GM19372 (cell line): ENCODE results near the gene MCTP1.

Source experiments
- ATAC-seq: cut with Tn5 transposase; IDR thresholded peaks from one replicate; pipeline ENCODE4 v1.9.1; 2021; ENCODE audit warnings: mild to moderate bottlenecking, low read depth, moderate library complexity; ENCODE audit not compliant: unreplicated experiment

Gene MCTP1

DNA sequence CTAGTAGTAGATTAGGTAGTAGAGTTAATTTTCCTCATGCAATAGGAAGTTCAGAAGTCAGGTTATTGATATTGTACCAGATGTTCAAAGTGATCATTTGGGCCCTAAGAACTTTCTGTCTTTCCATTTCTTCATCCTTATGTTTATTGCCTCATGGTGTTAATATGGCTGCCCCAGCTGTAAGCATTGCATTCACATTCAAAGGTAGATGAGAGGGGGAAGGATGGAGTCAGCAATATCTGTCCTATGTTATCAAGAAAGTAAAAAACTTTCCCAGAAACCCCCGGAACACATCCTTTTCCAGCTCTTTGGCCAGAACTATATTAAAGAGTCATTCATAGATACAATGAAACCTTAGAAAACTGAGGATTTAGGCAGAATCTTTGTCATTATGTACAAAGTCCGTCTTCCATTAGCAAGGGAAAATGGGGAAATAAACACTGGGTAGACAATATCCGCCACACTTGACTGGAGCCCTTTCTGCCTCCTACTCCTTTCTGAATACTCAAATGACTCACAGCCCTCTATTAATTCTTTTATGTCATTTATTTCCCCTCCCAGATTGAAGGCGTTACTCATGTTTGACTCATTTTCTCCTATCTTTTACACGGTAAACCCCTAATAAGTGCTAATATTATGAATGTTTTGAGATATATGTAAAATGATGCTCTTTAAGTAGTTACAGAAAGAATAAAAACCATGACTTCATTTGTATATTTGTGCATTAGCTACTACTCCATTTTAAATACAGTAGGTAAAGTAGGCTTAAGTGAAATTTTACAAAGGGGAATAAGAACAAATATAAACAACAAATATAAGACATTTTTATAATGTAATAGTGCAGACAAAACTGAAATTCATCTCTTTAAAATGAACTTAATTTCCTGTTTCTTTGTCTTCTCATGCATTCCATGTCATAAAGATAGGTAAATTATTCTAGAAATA lies 538.8 kb downstream of the MCTP1 start:
- peak; percentile 71 for ATAC-seq

DNA sequence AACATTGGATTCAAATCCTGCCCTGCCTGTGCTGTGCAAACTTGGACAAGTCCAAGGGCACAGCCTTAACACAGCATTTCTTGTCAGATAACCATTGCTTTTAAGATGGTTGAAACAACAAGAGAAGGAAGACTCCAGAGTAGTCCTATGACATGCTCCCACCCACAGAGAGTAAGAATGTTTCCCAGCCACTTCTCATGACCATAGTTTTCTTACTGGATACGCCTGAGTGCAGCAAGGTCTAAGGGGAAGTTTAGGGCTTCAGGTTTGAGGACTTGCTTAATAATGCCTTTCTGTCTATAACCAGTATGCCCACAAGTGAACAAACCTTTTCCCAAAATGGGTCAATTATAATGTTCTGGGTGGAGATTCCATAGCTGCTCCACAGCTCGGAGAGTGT lies 540.0 kb downstream of the MCTP1 start:
- no peak for ATAC-seq

DNA sequence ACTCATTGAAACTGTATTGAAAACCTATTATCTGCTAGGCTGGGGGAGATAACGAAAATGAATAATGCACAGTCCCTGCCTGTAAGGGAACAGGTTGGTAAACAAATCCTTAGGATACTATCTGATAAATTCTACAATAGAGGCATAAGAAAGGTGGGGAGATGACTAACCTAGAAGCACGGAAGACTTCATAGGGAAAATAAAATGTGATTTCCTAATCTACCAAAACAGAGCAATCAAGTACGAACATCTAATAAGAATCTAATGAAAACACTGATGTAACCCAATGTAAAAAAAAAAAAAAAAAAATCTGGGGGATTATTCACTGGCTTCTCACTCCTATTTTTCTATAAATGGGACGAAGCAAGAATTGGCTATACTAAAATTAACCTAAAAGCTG lies 542.0 kb downstream of the MCTP1 start:
- no peak for ATAC-seq

DNA sequence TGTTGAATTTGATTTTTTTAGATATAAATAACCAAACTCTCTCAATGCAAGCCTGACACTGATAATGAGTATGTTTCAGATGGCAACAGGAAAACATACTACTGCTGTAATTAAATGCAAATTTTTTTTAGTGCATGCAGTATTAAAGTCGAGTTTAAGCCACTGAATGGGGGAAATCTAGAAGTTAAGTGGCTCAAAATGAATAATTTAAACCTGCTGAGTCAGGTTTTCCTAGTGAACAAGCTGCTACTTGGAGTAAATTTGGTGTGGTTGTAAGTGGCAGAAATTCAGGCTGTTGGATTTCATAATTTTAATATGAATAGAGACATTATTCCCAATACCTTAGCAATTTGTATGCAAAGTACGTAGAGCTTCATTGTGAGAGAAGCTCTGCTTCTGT lies 544.6 kb downstream of the MCTP1 start:
- ATAC-seq = no peak

DNA sequence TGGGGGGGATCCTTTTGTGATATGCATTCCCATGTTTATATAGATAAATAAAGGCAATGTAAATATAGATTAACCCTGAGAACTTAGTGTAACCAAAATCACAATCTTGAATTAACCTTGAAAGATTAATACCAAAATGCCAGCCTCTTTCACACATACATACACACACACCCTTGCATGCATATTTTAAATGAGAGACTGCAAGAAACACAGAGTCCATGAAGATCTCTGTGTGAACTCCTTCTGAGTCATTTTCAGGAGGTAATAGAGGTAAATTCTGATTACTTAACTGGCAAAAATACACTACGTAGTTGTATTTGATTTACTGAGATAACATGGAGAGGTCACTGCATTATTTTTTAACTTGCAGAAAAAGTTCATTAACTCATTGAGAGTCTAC lies 548.4 kb downstream of the MCTP1 start:
- no peak for ATAC-seq

DNA sequence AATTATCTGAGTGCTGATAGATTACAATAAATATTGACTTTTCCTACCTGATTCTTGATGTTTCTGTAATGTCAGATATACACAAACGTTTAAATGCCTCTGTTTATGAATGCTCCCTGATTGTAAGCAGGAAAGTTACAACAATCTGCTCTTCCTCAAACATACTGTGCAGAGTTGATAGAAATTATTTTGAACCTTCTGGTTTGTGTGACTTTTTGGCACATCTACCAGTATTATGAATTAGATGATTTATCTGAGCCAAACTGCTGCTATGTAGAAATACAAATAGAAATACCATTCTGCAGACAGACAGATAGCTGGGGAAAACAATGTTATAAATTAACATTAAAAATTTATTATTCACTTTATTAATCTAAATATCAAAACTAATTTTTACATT lies 553.4 kb downstream of the MCTP1 start:
- no peak for ATAC-seq

DNA sequence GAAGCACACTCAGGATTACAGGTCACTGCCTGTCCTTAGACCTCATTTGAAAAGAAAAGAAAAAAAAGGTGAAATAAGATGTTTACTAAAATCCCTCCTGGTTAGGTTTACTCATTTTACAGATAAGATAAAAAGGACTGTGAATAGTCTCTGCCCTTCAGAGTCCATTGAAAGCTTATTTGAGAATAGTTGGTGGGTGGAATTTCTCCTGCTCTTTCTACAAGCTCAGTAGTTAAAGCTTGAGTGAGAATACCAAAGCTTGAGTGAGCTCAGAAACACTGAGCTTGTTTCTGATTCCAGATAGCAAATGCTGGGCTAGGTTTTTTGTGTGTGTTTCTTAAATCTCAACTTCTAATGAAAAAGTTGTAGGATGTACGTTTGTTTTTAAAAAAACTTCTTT lies 559.8 kb downstream of the MCTP1 start:
- ATAC-seq = no peak

DNA sequence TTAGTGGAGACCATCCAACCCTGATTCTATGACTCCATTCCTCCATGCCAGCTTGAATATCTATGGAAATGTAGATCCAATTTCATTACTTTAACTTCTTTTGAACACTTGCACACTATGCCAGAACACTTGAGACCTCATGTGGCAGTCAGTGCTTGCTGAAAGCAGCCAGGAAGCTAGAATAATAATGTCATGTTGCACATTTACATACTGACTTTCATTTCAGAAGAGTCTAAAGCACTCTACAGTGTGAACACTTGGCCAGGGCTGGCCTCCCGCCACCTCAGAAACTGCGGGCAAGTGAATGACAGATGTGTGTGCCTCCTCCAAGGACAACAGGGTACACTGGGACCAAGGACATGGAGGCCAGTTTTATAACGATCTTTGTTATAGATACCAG lies 569.1 kb downstream of the MCTP1 start:
- no peak for ATAC-seq

DNA sequence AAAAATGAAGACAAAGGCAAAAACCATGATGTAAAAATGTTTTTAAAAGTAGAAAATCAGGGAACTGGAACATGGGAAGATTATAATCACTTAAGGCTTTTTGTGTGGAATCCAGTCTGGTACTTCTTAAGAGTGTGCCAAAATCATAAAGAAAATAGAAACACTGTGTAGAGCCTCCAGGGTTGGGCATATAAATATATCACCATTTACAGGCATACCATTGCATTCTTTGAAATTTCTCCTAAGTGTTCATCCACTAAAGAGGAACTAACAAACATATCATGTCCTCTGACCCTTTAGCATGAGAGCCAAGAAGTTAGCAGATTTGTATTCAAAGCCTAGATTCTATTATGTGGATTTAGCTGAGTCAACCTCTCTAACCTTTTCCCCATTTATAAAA lies 573.1 kb downstream of the MCTP1 start:
- ATAC-seq = no peak

DNA sequence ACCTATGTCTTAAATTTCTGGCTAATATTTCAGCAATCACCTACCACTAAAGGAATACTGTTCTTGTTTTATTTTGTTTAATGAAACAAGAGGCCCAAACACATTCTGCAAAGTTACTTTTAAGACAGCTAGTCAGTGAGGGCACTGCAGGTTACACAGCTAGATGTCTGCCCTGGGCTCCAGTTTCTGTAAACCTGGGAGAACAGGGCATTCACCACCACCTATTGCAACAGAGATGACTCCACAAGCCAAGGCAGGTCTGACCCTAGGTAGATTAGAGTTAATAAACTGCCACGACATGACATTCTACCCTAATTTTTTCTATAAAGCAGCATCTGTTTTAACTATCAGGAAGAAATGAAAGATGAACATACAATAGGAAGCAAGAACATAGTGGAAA lies 575.6 kb downstream of the MCTP1 start:
- ATAC-seq = no peak

DNA sequence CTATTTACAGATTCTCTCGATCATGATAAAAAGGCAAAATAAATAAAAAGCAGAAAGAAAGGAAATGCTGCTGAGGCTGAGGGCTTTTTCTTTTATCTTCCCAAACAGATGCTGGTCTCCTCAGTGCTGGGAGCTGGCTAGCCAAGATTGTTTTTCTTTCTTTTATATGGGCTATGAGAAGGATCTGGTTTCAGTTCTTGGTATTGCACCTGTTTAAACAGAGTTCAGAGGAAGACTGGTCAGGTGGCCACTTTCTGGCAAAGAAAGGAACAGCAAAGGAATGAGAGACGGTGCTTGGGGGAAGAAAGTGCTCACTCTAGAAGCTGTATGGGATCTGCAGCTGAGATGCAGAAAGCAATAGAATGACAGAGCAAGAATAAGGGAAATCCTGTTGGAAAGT lies 577.5 kb downstream of the MCTP1 start:
- ATAC-seq = no peak

DNA sequence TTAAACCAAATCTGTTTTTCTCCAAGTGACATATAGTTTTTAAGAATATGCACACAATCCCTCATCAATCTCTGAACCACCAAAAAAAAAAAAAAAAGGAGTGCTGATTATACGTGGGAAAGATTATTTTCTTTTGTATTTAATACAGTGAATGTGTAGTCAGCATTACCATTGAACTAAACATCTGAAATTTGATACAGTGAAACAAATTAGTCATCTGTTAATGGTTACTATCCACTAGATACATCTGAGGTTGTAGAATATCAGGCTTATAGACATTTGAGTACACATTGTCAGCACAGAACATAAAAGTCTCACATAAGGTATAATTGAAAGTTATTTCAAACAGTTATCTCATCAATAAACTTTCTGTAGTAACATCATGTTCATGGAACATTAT lies 579.5 kb downstream of the MCTP1 start:
- ATAC-seq = no peak

DNA sequence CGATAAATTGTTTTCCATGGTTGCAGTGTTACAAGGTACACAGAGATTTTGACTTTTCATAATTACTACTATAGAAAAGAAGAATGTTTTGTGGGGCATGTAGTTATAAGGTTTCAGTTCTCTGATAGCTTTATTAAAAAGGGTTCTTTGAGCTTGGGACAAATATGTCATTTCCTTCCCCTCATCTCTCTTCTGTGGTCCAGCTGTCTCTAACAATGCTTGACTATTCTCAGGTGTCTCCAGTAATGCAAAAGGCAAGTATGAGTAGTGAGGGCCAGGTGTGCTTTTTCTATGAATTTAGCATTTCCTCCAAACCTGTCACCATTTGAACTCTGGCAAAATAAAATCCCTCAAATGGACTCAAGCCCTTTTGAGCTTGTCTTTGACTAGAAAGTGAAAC lies 582.2 kb downstream of the MCTP1 start:
- no peak for ATAC-seq

DNA sequence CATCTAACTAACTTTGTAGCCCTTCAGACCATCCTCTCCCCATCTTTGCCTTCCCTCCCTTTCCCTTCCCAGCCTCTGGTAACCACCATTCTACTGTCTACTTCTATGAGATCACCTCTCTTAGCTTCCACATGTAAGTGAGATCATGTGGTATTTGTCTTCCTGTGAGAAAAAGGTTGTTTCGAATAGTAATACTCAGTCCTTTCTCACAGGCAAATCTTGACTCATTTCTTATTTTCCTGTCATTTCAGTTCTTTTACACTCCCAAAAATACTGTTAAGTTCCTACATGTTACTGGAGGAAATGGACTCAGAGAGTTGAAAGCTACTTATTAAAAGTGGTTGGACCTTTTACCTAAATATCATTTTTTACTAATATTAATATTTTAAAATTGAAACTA lies 584.3 kb downstream of the MCTP1 start:
- peak; percentile 74 for ATAC-seq

DNA sequence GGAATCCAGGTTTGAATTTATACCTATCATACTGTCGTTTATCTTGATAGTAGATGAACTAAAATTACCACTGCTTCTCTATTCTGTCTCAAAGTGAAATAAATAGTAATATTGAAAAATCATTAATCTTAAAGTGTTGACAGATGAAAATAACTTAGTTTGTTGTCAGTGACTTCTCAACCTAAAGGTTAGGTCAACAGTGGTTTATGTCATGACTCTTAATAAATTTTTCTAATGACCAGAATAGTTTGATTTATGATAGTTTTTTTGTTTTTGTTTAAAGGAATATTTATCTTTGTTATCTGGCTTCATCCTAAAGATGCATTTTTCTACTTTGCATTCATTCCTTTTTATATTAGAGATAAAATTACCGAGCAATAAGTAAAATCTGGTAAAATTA lies 585.3 kb downstream of the MCTP1 start:
- ATAC-seq = no peak

DNA sequence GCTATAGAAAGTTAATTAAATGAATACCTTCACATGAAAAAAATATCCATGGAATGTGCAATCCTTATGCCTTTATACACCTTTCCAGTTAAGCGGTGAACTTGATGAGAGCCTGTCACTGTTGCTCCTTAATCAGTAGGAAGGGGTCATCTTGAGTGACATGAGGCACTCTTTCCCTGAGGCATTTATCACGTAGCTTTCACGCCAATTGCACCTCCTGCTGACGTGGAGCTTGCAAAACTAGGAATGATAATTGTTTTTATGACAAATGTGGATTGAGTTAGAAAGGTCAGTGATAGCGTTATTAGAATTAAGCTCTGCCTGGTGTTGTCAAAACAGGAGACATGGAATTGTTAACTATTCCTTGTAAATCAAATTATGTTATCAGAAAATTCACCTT lies 586.7 kb downstream of the MCTP1 start:
- no peak for ATAC-seq

DNA sequence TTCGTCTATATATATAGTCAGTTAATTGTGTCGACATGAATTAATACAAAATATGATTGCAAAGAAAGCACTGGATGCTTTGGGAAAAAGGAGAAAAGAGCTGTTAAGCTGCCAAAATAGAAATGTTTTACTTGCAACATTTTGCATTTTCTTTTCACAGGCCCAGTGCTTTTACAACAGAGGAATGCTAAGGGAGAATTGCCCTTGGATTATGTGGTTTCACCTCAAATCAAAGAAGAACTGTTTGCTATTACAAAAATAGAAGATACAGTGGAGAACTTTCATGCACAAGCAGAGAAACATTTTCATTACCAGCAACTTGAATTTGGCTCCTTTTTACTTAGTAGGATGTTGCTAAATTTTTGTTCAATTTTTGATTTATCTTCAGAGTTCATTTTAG lies 590.2 kb downstream of the MCTP1 start:
- ATAC-seq = no peak

DNA sequence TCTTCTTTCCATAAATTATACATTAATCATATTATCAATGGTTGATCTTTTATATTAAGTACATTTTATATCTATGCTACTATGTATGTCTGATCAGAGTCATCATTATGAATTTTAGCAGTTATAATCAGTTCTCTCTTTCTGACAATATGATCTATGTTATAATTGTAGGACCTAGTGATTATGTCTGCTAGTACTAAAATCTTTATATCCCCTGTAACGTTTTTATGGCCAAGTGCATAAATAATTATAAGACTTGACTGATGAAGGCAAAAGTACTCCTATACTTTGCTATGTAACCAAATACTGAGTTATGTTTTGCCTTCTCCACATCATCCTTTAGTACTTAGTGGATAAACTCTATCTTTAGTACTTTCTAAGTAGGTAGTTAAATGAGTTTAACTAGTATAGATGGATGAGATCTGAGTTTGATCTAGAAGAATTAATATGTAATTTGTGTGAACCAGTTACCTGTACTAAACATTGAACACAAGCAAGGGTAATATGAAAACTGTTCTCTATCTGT lies 591.0 kb downstream of the MCTP1 start:
- ATAC-seq = no peak

DNA sequence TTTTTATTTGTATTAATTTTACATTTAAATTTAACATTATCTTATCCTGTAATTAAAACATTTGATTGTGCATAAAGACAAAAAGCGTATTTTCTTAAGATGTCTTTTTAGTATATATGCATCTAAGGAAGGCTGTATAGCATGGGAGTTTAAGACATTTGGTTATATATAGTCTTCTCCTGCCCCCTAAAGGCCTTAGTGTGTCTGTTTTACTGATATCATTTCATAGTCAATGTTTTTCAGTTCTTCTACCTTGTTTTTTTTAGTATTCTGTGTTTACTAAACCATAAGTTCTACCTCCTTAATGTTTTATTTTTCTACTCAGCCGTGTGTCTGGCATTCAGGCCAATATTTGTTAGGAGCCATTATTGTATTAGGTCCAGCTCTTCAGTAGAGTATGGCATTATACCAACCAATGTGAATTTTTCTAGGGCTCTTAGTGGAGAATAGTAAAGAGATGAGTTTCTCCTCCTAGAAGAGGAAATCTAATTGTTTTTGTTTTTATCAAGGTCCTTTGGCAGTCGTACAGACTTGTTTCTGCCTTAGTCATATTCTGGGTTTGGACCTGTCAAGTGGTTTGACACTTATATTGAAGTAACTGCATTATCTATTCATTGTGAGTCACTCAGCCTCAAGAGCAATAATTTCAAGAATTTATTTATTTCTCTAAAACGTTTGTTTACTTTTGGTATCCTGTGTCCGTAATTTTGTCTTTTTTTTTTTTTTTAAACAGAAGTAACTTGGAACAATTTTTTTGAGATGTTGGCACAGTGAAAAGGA lies 591.7 kb downstream of the MCTP1 start:
- peak; percentile 72 for ATAC-seq

DNA sequence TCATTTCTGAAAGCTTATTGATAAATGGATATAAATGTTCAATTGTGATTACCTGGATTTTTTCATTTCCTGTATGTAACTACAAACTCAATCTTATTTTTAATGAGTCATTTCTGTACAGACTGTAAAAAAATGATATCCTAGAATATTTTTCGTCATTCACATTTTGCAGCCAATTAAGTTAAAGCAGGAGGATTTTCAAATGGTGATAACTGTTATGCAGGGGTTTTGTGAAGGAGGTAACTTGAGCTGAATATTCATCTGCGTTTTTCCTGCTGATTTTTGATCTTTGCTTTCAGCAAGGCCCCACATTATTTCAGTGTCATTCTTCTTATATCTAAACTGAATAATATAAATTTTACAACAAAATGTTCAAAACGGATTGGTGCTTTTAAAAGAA lies 592.3 kb downstream of the MCTP1 start:
- no peak for ATAC-seq

DNA sequence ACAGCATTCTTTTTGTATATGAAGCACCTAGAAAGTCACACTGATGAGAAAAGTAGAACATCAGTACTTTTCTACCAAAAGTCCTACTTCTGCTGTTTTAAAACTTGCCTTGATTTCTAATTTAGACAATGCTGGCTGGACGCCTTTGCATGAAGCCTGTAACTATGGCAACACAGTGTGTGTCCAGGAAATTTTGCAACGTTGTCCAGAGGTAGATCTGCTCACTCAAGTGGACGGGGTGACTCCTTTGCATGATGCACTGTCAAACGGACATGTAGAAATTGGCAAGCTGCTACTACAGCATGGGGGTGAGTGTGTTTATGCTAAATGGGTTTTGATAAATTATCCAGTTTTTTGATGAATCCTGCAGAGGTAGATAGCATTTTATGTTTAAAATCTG lies 592.9 kb downstream of the MCTP1 start:
- ATAC-seq = no peak

DNA sequence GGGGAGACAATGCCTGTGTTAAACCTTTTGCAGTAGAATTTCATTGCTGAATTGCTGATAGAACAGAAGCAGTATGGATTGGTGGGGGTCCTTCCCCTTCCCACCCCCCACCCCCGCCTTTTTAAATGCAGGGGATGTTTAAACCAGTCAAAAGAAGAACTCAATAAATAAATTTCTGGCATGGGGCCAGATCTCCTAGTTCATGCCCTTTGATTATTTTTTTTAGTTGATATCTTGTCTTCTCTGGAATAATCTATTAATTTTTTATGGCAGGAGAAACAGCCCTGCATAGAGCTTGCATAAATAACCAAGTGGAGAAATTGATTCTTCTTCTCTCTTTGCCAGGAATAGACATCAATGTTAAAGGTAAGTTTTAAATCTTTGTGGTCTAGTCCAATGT lies 593.6 kb downstream of the MCTP1 start:
- ATAC-seq = no peak
